Spleen (tissue), 11 donors: Measurements from ENCODE around the gene CDH16. TPM values are rescaled to one million over a fixed set of nuclear protein-coding genes. Genes with fewer than 3 reads are reported as not detected.

Source experiments
- DNase-seq: peaks from one replicate; pipeline ENCODE4 v3.0.0-alpha.2; 2020
- H3K27ac ChIP-seq, 8 donors: fragments of 200-600 bp; sonication (generic) in 7 of 8; 1 replicate in 4 of 8; 2 replicates in 4 of 8; pipeline versions ENCODE4 v1.5.0 to v1.8.0; 2016 to 2021; ENCODE audit warnings: inconsistent platforms in 4 of 8, mild to moderate bottlenecking in 4 of 8, moderate library complexity in 1 of 8
- H3K27me3 ChIP-seq, 7 donors: fragments of 200-600 bp; sonication (generic) in 6 of 7; replicated peaks in 1 of 7; 1 replicate in 4 of 7; 2 replicates in 3 of 7; pipeline versions ENCODE4 v1.5.0 to v1.8.0; 2016 to 2021; ENCODE audit warnings: inconsistent platforms in 3 of 7, mild to moderate bottlenecking in 1 of 7
- H3K36me3 ChIP-seq, 6 donors: fragments of 200-600 bp; sonication (generic) in 5 of 6; 1 replicate in 4 of 6; 2 replicates in 2 of 6; pipeline versions ENCODE4 v1.5.0 to v1.8.0; 2016 to 2021; ENCODE audit warnings: inconsistent platforms in 2 of 6
- H3K4me1 ChIP-seq, 6 donors: fragments of 200-600 bp; sonication (generic) in 5 of 6; 1 replicate in 3 of 6; 2 replicates in 3 of 6; pipeline versions ENCODE4 v1.5.0 to v1.8.0; 2016 to 2021; ENCODE audit warnings: inconsistent platforms in 3 of 6
- H3K4me3 ChIP-seq, 8 donors: fragments of 200-600 bp; sonication (generic) in 7 of 8; 1 replicate in 4 of 8; 2 replicates in 4 of 8; pipeline versions ENCODE4 v1.5.0 to v1.8.0; 2016 to 2021; ENCODE audit warnings: inconsistent platforms in 4 of 8, mild to moderate bottlenecking in 4 of 8, moderate library complexity in 2 of 8
- H3K9me3 ChIP-seq, 8 donors: fragments of 200-600 bp; sonication (generic) in 7 of 8; 1 replicate in 4 of 8; 2 replicates in 4 of 8; pipeline versions ENCODE4 v1.5.0 to v1.8.0; 2016 to 2021; ENCODE audit warnings: inconsistent platforms in 4 of 8
- POLR2A ChIP-seq, 3 donors: fragments of 450-650 bp; IDR thresholded peaks; one replicate each; pipeline ENCODE4 v1.5.1; 2017; ENCODE audit warnings: antibody characterized with exemption in 3 of 3, mild to moderate bottlenecking in 1 of 3
- POLR2AphosphoS5 ChIP-seq, 3 donors: sonication (generic); formaldehyde crosslinking; IDR thresholded peaks; one replicate each; pipeline ENCODE4 v1.5.1; 2017; ENCODE audit warnings: antibody characterized with exemption in 3 of 3
- WGBS, 5 donors: extraction: QIAGEN DNeasy Blood & Tissue Kit in 3 of 5; methylation state at CpG; one replicate each; pipeline versions ENCODE4 v1.1.5 to v1.1.7; 2013 to 2018; 5-methylcytosine and 5-hydroxymethylcytosine counted together
- intact Hi-C: fragments of 100-400 bp; cut with DNase I; formaldehyde crosslinking; loops from one replicate; pipeline ENCODE4 v1.15.0; 2023; ENCODE audit warnings: low total_unique reads
- polyA plus RNA-seq, 3 donors: library from polyadenylated mRNA; stranded (reverse); fragments of 200-250 nt; gene quantifications; one replicate each; pipeline ENCODE4 v1.2.1, GENCODE V29; 2013
- total RNA-seq, 7 donors: library from RNA; depleted of rRNA in 3 of 7; stranded (reverse); fragments of >200 nt in 3 of 7; fragmentation: NEBNext Ultra II Directional in 4 of 7; extraction: Animal tissue kit (Norgen Biotek cat#: 25700) in 4 of 7; gene quantifications; one replicate each; pipeline versions ENCODE4 v1.1.0 to v1.2.1, GENCODE V29; 2016 to 2021
- TF ChIP-seq, protein P1 (sequence below), 11 experiments: fragments of 200-600 bp in 7 of 11; fragments of 450-650 bp in 4 of 11; sonication (generic) in 4 of 11; IDR thresholded peaks in 8 of 11; conservative IDR thresholded peaks in 3 of 11; 1 replicate in 7 of 11; 2 replicates in 4 of 11; pipeline versions ENCODE4 v1.4.0 to v1.8.0; 2016 to 2021; ENCODE audit warnings: antibody characterized with exemption in 11 of 11, inconsistent platforms in 4 of 11, mild to moderate bottlenecking in 1 of 11
- donor health status: healthy with polysubstance abuse.
- donor health status: DM: no; HTN: no; CAD: no; lungs with moderate emphysema.
- donor health status: DM: no; HTN: no; CAD: no.
- donor health status: Bipolar disorder and iron deficiency.
- donor health status: healthy.
- donor health status: DM: no; HTN: no; CAD: no.
- donor health status: DM: yes; HTN: yes; CAD: no.

The CDH16 gene
- total and polyA plus RNA-seq, 10 donors: not detected

DNA sequence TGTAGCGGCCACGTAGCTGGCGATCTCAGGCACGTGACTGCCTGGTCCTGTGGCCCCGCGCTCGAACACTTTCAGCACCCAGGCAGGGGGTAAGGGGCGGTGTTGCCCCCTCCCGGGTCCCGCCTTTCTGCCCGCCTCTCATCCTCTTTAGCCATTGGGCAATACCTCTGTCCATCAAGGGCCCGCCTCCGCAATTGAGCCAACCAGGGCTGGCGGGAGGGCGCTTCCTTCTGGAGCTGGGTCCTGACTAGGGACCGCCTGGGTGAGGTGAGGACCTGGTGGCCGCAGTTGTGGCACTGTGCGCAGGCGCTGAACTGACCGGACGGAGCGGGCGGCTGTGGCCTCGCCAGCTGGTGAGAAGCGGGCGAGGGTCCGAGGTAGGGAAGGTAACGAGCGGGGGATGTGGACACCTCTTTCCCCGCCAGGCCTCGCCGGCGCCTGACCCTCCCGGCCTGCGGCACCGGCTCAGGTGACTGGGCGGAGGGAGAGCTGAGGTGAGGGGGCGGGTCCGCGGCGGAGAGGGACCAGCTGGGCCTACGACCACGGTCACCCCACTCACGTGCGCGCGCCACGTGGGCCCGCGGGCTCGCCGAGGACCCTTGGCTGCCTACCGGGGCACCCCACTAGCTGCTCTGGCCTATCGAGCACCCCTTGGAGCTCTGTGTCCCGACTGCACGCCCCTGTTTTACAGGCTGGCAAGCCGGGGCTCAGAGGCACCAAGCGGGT is 38.2 kb downstream of the CDH16 start, which contains the start of gene PDP2:
PDP2 (plus strand) TSS at position 228 of the 726 bp plus-strand sequence. CDS start 3,770 bp downstream, outside the sequence.
- H3K4me1 ChIP-seq: peaks cover 3 to 43% (median 26%) of the 10 kb centered on the region in 6 donors
- intact Hi-C loops: no loop called here
- H3K4me3 ChIP-seq: peak within 1 kb of the TSS; percentile 76 to 99 (median 90)
- H3K36me3 ChIP-seq: peaks cover 0 to 16% (median 14%) of the 10 kb centered on the region in 6 donors
- H3K27ac ChIP-seq: peak within 1 kb of the TSS in 6 of 8 donors; percentile 16 to 84 (median 72)
- WGBS, 5 donors: 0 to 1% (median 0%) methylated on average over 41 to 58 of the region's 58 CpGs
- no peaks in the 10 kb centered on the region for H3K27me3 ChIP-seq
- H3K9me3 ChIP-seq: no peaks in the 10 kb centered on the region
- TF ChIP-seq, protein P1, sequence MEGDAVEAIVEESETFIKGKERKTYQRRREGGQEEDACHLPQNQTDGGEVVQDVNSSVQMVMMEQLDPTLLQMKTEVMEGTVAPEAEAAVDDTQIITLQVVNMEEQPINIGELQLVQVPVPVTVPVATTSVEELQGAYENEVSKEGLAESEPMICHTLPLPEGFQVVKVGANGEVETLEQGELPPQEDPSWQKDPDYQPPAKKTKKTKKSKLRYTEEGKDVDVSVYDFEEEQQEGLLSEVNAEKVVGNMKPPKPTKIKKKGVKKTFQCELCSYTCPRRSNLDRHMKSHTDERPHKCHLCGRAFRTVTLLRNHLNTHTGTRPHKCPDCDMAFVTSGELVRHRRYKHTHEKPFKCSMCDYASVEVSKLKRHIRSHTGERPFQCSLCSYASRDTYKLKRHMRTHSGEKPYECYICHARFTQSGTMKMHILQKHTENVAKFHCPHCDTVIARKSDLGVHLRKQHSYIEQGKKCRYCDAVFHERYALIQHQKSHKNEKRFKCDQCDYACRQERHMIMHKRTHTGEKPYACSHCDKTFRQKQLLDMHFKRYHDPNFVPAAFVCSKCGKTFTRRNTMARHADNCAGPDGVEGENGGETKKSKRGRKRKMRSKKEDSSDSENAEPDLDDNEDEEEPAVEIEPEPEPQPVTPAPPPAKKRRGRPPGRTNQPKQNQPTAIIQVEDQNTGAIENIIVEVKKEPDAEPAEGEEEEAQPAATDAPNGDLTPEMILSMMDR (IDR thresholded peaks at IDR 0.05 in 8 of 11, conservative IDR thresholded peaks at IDR 0.05 in 3 of 11): peak in 2 of 11 experiments; percentile 13 to 27
- TF ChIP-seq POLR2A (IDR thresholded peaks at IDR 0.05) (no peak), POLR2AphosphoS5 (IDR thresholded peaks at IDR 0.05) (peak; percentile 84 to 88 (median 88))
- peak; percentile 96 for DNase-seq

DNA sequence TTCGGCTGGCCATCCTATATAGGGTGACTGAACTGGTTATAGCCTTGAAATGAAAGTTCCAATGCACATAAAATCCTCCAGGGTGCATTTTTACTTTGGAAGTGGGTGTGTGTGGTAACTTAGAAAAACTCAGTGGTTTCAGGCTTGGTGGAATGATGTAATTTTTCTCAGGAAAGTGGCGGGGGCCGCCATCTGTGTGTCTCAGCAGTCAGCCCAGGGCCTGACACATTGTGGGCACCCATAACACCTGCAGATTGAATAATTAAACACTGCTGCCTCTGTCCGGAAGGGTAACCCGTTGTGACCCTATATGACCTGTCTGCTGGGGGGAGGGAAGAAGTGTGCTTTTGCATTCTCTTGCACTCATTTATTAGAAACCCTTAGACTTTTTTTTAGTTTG is 40.6 kb downstream of the CDH16 start:
- Histone ChIP-seq H3K27ac (no peak overlapping the region), H3K4me1 (peaks cover 3 to 60% (median 36%) of the 10 kb centered on the region in 6 donors), H3K4me3 (no peak overlapping the region), H3K27me3 (no peaks in the 10 kb centered on the region), H3K36me3 (no peaks in the 10 kb centered on the region), H3K9me3 (no peaks in the 10 kb centered on the region)
- intact Hi-C loops: no loop called here
- no peak for DNase-seq
- TF ChIP-seq POLR2A (IDR thresholded peaks at IDR 0.05) (no peak), POLR2AphosphoS5 (IDR thresholded peaks at IDR 0.05) (no peak)
- TF ChIP-seq, protein P1 (IDR thresholded peaks at IDR 0.05 in 8 of 11, conservative IDR thresholded peaks at IDR 0.05 in 3 of 11): no peak
- 26 to 37% (median 32%) methylated on average over 5 of the region's 5 CpGs for WGBS, 5 donors

DNA sequence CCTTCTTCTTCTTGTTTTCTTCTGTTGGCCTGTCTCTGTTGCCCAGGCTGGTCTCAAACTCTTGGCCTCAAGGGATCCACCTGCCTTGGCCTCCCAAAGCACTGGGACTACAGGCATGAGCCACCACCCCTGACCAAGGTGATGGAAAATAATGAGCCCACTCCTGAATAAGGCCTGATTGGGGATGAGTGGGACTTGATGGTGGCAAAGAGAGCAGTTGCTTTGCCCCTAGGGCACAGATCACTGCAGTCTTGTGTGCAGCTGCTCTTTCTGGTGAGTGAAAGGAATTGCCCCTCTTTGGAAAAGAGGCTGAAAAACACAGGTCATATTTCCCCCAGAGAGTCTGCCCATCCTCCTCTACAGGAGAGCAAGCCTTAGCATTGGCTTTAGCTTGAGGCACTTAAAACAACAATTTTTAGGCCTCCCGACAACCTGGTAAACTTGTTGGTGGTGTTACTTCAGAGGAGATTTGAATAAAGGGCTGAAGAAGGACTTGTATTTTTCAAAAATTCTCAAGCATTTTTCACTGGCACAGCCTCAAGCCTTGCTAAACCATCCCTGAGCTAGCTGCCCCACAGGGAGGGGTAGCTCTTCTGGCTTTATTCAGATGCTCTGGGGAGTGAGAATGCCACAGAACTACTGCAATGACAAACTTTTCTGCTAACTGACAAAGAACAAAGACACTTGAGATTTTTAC is 44.5 kb downstream of the CDH16 start:
- Histone ChIP-seq H3K27ac (peak overlapping the region in 6 of 8 donors; percentile 33 to 85 (median 70)), H3K9me3 (no peaks in the 10 kb centered on the region), H3K4me1 (peaks cover 6 to 44% (median 25%) of the 10 kb centered on the region in 6 donors), H3K36me3 (no peaks in the 10 kb centered on the region), H3K4me3 (no peak overlapping the region), H3K27me3 (no peaks in the 10 kb centered on the region)
- DNase-seq: no peak
- WGBS, 5 donors: 67 to 88% (median 73%) methylated on average over 1 of the region's 1 CpG
- no peak for TF ChIP-seq POLR2A (IDR thresholded peaks at IDR 0.05)
- TF ChIP-seq, protein P1 (IDR thresholded peaks at IDR 0.05 in 8 of 11, conservative IDR thresholded peaks at IDR 0.05 in 3 of 11): peak in 1 of 11 experiments; percentile 23
- intact Hi-C loops: no loop called here

DNA sequence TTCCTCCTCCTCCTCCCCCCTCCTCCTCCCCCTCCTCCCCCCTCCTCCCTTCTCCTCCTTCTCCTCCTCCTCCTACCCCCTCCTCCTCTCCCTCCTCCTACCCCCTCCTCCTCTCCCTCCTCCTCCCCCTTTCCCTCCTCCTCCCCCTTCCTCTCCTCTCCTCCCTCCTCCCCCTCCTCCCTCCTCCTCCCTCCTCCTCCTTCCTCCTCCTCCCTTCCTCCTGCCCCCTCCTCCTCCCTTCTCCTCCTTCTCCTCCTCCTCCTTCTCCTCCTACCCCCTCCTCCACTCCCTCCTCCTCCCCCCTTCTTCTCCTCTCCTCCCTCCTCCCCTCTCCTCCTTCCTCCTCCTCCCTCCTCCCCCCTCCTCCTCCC is 45.0 kb downstream of the CDH16 start:
- intact Hi-C loops: no loop called here
- no peaks in the 10 kb centered on the region for H3K27me3 ChIP-seq
- H3K36me3 ChIP-seq: no peaks in the 10 kb centered on the region
- H3K4me3 ChIP-seq: peak overlapping the region in 1 of 8 donors; percentile 64
- peaks cover 6 to 43% (median 25%) of the 10 kb centered on the region in 6 donors for H3K4me1 ChIP-seq
- TF ChIP-seq POLR2AphosphoS5 (IDR thresholded peaks at IDR 0.05) (no peak), POLR2A (IDR thresholded peaks at IDR 0.05) (no peak)
- TF ChIP-seq, protein P1 (IDR thresholded peaks at IDR 0.05 in 8 of 11, conservative IDR thresholded peaks at IDR 0.05 in 3 of 11): no peak
- no peak for DNase-seq
- H3K9me3 ChIP-seq: no peaks in the 10 kb centered on the region
- peak overlapping the region in 5 of 8 donors; percentile 50 to 85 (median 77) for H3K27ac ChIP-seq
